Measurements from ENCODE around the gene TBC1D12.

DNA sequence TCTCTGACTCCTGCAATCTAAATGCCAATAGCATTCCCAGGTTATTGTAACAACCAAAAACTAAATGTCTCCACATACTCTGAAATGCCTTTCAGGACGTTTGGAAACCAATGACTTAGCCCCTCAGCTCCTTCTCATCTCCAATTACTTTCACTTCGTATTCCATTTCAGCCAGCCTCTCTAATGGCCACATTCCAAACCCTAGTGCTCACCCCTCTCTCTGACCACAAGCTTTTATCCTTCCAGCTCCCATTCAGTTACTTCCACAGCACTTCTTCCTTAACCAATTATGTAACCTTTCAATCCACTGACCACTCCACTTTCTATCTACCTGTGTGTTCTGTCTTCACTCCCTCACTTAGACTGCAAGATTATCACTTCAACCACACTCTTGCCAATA lies 43.9 kb upstream of the TBC1D12 start:
- TF ChIP-seq, protein P1, sequence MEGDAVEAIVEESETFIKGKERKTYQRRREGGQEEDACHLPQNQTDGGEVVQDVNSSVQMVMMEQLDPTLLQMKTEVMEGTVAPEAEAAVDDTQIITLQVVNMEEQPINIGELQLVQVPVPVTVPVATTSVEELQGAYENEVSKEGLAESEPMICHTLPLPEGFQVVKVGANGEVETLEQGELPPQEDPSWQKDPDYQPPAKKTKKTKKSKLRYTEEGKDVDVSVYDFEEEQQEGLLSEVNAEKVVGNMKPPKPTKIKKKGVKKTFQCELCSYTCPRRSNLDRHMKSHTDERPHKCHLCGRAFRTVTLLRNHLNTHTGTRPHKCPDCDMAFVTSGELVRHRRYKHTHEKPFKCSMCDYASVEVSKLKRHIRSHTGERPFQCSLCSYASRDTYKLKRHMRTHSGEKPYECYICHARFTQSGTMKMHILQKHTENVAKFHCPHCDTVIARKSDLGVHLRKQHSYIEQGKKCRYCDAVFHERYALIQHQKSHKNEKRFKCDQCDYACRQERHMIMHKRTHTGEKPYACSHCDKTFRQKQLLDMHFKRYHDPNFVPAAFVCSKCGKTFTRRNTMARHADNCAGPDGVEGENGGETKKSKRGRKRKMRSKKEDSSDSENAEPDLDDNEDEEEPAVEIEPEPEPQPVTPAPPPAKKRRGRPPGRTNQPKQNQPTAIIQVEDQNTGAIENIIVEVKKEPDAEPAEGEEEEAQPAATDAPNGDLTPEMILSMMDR (IDR thresholded peaks at IDR 0.05): no peak
- TF ChIP-seq POLR2AphosphoS5 (IDR thresholded peaks at IDR 0.05): no peak
- no peak for TF ChIP-seq POLR2A (IDR thresholded peaks at IDR 0.05)
